Hematopoietic multipotent progenitor cell treated with erythropoietin and hydrocortisone succinate and interleukin-3 and kit ligand, for 4 days (in vitro differentiated cells): Measurements from ENCODE around the gene TPSG1.
"Not testable (repeated sequence)": the region's sequence is repeated elsewhere in the genome, so short reads cannot be mapped to it uniquely, and the experiment has no call there.

Experiments used
- DNase-seq: peaks from one replicate; pipeline ENCODE4 v3.0.0-alpha.2; 2015

The TPSG1 gene

GRCh38 chr16:1193143-1193824 lies 31.8 kb downstream of the TPSG1 start:
- no peak for DNase-seq

GRCh38 chr16:1192384-1193073 lies 32.5 kb downstream of the TPSG1 start:
- no peak for DNase-seq

GRCh38 chr16:1190789-1191188 lies 34.3 kb downstream of the TPSG1 start:
- DNase-seq, result not testable (repeated sequence)

- DNase-seq, result no peak
These were observed 35.6 kb downstream of the TPSG1 start for GRCh38 chr16:1189455-1189854.

DNA sequence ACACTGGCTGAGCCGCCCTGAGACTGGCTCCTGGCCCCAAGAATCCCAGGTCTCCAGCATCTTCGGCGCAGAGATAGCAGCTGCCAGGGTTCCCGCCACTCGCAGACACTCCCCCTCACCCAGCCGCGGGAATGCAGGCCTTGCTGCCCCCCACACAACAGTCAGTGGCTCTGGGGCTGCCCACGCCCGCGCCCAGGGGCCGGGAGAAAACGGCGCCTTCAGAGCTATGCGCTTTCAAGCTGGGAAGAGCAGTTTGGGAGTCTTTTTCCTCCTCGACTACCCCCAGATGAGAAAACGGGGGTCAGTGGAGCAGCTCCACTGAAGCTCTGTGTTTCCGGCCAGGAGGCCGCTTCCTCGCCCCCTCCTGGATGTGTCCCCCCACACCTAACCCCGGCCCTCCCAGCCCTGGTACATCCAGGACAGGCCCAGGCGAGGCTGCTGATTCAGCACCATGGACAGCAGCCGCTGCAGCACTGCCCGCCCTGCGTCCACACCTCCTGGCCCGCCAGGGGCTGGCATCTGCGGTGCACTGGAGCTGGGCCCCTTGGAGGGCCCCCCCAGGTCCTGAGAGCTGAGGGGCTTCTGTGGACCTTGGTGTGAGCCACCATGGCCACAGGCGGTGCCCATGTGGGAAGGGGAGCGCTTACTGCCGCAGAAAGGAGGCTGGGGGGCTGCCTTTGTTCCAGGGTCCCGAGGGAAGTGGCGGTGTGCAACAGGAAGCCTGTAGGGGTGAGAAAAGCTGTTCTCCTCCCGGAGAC lies 36.5 kb downstream of the TPSG1 start:
- DNase-seq, result peak; percentile 78

DNA sequence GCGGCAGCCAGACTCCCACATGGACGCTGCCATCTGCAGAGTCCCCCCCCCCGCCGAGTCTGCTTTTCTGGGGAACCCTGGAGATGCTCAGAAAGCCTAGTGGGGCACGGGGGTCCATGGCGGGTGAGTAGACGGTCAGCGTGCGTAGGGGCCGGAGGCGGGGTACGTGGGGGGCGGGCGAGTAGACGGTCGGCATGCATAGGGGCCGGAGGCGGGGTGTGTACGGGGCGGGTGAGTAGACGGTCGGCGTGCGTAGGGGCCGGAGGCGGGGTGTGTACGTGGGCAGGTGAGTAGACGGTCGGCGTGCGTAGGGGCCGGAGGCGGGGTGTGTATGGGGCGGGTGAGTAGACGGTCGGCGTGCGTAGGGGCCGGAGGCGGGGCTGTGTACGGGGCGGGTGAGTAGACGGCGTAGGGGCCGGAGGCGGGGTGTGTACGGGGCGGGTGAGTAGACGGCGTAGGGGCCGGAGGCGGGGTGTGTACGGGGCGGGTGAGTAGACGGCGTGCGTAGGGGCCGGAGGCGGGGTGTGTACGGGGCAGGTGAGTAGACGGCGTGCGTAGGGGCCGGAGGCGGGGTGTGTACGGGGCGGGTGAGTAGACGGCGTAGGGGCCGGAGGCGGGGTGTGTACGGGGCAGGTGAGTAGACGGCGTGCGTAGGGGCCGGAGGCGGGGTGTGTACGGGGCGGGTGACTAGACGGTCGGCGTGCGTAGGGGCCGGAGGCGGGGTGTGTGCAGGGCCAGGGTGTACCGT lies 39.4 kb downstream of the TPSG1 start:
- not testable (repeated sequence) for DNase-seq

GRCh38 chr16:1184980-1185379 lies 40.1 kb downstream of the TPSG1 start:
- DNase-seq, result no peak

- DNase-seq, result no peak
These were observed 40.8 kb downstream of the TPSG1 start for GRCh38 chr16:1184156-1184868.

- no peak for DNase-seq
These were observed 41.8 kb downstream of the TPSG1 start for GRCh38 chr16:1182950-1183907.

GRCh38 chr16:1182316-1182671 lies 42.8 kb downstream of the TPSG1 start:
- no peak for DNase-seq

GRCh38 chr16:1181404-1182315 lies 43.4 kb downstream of the TPSG1 start:
- no peak for DNase-seq

GRCh38 chr16:1180549-1181403 lies 44.3 kb downstream of the TPSG1 start:
- no peak for DNase-seq

DNA sequence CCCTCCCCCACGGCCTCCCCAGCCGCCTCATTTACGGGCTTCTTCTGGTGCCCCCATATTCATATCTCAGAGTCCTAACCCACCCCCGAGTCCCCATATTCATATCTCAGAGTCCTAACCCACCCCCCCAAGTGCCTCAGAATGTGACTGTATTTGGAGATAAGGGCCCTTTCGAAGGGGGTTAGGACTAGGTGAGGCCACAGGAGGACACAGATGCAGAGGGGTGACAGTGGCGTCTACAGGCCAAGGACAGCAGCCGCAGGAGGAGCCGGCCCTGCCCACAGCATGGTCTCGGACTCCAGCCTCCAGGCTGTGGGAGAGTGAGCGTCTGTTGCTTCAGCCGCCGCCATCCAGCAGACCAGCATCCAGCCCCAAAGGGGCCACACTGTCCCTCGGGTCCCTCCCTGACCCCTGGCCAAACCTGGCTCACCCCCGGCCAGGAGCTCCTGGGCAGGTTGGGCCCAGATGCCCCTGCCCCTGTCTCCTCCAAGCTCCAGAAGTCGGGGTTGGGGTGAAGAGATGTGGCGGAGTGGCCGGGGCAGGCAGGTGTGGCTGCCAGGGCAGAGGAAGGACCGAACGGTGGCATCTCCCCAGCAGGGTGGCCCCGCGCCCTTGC lies 46.7 kb downstream of the TPSG1 start:
- no peak for DNase-seq

DNA sequence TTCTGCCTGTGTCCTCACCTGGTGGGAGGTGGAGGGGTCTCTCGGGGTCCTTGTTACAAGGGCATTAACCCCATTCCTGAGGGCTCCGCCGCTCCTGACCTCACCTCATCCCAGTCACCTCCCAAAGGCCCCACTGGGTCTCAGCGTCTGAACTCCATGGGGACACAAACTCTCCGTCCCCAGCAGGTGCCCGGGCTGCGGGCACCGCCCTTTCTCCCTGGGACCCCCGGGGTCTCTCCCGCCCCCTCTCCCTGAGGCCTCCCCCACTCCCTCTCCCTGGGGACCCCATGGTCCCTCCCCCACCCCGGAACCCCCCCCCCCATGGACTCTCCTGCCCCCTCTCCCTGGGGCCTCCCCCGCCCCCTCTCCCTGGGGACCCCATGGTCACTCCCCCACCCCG lies 47.3 kb downstream of the TPSG1 start:
- no peak for DNase-seq

- DNase-seq, result no peak
These were observed 48.0 kb downstream of the TPSG1 start for GRCh38 chr16:1177053-1177452.

GRCh38 chr16:1176280-1176897 lies 48.7 kb downstream of the TPSG1 start:
- no peak for DNase-seq

GRCh38 chr16:1175566-1176279 lies 49.3 kb downstream of the TPSG1 start:
- DNase-seq, result no peak
